Stimulated activated CD8-positive, alpha-beta memory T cell treated with anti-CD3 and anti-CD28 coated beads, Interleukin-12 subunit alpha, Interleukin-12 subunit beta, amount 100 ng/mL, for 4 hours (primary cell): ENCODE data around the gene CELF2.
A peak's percentile ranks its signal among the peaks of the same experiment; 100 is the strongest.

Experiments used
- DNase-seq: peaks from one replicate; pipeline ENCODE4 v3.0.0-alpha.2; 2020; ENCODE audit warnings: low read depth

Gene CELF2

DNA sequence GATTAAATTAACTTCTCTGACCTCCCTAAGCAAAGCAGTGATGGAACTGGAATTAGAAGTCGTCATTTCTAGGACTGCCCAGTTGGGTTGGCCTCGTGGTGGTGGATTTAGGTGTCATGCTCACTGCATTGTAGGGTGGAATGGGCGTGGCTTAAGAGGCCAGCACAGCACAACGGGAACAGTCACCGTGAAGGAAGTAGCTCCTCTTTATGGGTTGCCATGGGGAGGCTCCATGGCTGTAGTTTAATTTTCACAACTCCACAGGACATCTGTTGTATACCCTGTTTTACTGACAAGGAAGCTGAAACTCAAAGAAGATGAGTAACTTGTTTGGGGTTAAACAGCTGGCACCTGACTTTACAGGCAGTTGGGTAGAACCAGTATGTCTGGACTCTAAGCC, 208.3 kb downstream of the CELF2 start:
- no peak for DNase-seq

DNA sequence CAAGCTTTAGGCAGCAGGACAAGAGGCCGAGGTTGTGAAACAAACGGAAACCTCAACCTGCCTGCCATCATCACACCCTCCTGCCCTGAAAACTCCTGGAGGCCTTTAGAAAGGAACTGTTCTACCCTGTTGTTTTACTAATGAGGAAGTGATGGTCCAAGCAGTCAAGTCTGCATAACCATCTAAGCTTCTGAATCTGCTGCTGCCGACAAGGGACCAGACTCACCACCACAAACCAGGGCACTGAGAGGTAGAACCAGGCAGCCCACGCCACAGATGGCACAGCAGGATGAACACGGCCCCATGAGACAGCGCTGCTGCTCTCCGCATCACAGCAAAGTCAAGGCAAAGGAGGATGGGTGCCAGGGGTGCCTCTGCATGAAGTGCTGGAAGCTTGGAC, 209.4 kb downstream of the CELF2 start:
- DNase-seq = no peak

DNA sequence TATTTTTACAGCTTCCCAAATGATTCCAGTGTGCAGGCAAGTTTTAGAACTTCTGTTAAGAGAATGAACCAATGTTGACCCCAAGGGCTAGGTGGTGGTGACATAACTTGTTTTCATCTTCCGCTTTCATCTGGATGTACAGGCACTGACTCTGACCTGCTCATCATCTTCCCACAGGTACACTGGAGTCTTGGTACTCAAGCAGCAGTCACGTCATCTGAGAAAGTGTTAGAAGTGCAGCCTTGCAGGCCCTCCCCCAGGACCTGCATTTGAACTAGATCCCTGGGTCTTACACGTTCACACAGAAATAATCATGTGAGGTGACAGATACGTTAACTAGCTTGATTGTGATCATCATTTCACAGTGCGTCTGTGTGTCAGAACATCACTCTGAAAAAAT, 212.2 kb downstream of the CELF2 start:
- no peak for DNase-seq

DNA sequence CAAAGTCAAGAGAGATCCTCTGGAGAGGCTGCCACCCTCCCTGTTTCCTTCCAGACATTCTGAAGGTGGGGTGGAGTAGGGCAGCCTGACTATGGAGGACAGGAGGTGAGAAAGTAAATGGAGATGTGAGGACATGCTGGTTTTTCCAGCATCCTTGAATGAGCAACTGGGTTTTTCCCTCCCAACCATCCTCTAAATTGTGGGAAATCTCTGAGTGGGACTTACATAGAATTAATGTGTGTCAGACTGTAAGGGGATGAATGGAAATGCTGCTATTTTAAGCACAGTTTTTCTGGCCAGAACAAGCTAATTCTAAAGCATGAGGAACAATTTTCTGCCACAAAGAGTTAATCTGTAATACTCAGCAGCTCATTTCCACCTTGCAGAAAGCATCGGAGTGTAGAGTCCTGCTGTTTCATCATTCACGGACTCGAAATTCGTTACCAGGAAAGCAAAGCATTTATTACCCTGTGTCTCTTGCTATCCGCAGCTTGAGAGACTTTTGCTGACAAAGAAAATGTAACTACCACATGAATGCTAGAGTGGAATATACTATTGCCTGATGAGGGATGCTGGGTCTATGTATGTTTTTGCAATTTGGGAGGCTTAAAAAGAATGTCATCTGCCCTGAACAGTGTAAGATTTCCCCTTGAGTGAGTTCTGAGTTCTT, 213.0 kb downstream of the CELF2 start:
- DNase-seq = no peak

DNA sequence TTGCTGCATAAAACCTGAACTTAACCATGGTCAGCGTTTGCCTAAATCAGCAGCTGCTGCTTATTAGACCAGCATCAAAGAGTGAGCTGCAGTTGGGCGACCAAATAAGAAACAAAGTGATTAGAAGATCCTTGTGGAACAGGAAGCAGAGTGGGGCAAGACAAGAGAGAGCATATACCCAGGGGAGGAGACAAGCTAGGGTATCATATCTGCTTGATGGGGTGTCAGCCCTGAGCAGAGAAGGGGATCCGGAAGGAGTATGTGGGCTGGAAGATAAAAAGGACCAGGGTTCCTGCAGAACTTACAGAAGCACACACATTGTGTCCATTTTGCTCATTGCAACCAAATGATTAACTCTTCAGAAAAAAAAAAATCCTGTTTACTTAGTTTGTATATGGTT, 213.6 kb downstream of the CELF2 start:
- DNase-seq = no peak

DNA sequence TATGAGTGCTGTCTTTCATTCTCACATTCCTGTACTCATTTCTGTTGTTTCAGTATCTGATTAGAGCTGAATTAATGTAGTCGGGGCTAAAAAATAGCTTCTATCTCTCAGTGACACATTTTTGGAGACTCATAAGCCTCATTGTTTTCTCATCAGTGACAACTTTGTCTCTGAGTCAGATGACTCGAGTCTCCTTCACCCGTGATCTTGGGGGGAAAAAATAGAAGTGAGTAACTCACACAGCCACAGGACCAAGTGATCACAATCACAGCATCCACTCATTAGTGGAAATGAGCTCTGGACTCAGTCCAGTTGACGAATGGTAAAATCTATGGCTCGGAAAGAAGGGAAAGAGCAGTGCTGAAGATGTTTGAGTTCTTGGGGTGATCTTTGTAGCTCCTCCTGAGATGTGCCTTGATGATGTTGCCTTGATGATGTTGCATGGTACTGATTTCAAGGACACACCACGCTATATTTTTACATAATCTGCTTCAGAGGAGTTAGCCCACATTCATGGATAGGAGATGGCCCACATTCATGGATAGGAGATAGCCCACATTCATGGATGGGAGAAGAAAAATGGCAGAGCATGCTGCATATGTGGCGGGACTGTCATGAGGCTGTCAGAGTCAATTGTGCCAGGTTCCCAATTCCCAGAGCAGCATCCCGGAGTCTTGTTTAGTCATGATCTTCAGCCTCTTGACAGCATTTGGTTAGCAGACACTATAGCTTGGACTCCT, 214.7 kb downstream of the CELF2 start:
- no peak for DNase-seq

DNA sequence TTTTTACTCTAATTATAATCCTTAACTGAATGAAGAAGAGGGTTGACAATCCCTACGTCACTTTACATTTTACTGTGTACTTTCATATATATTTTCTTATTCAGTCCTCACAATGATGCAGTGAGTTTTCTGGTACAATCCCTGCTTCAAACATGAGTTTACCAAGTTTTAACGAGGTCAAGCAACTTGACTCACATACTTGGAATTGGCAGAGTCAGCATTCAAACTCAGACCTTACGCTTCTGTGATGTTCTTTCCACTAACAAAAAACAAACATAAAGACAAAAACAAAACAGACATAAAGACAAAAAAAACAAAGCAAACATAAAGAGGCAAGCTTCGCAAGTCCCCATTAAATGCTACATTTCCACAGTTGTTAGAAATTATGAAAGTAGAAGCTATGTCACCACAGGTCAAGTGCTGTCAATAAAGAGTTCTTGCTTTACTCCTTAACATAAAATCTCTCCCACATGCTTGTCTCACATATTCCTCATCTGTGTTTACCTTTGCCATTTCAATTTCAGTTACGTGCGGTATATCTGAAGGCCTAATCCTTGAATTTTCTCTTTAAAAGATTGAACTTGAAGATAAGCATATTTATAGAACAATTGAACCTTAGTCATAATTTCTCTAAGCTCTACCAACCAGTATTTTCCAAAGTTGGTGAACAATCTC, 217.3 kb downstream of the CELF2 start:
- no peak for DNase-seq

DNA sequence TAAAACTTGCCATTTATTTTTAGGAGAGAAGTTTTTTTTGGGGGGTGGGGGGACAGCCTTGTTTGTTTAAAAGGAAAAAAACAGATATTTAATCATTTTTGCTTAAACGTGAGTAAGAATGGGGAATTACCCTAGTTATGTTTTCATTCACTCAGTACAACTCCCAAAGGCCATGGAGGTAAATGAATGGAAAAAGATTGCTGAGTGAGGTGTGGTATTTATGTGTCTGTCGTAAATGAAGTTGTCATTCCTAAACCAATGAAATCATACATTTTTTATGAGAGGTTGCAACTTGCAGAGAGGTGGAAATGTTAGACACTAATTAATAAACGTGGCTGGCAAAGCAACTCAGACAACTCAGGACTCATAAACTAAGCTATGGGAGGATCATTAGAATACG, 218.1 kb downstream of the CELF2 start:
- no peak for DNase-seq

DNA sequence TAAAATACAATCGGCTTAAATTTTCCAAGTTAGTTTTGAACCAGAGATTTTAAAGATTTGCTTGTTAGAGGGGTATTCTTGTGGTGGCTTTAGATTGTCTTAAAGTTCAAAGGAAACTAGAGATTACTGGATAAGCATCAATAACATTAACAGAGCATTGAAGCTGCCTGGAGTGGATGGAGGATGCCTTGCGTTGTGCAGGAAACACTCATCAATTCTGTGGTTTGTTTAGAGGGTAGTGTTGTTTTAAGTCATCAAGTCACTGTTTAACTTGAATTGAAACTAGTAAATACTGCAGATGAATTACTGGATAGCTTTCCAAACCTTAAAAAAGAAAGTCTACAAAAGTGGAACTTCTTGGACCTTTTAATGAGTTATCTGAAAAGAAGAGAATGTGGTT, 218.6 kb downstream of the CELF2 start:
- DNase-seq = no peak

DNA sequence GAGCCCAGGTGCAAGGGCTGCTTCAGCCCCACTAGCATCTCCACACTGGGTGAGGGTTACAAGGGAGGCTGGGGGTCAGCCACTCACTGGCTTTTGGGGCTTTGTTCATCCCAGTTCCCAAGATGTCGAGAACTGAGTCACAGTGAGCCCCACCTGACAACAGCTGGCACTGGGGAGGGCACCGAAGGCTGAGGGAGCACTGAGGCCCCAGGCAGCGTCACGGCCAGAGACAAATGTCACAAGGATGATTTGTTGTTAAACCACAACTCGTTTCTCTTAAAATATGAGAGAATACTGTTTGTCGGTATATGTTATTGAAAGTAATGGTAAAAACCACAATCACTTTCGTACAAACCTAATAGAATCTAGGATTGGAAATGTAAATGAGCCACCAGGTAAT, 219.9 kb downstream of the CELF2 start:
- peak; percentile 43 for DNase-seq

DNA sequence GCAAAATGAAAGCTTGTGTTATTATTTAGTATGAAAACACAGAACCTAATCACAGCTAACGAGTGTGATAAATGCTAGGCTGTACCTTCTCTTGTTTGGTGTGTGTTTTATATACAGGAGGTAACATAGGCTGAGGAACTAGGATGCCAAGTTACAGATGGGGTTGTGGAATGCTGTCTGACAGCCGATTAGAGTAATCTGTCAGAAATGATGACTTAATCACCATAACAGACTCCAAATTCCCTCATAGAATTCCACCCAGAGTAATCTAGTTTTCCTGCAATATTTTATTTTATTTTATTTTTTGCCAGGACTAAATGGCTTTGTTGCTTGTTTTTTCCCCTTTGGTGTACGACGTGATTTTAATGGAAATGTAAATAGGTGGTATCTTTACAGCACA, 221.2 kb downstream of the CELF2 start:
- DNase-seq = no peak

DNA sequence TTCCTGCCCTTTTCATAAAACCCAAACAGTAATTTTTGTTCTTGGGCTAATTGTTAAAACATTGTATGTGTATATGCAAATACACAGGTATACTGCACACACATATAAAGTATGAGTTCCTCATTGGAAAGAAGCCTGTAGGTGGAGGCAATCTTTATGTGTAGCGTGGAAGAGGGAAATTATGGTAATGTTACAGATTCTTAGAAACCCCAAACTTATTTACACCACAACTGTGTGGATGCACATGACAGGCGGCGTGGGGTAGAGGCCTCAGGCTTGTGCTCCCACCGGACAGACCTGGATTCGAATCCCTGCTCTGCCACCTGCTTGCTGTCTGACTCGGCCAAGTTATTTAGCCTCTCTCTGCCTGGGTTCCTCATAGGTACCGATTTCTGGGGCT, 223.0 kb downstream of the CELF2 start:
- DNase-seq = no peak

DNA sequence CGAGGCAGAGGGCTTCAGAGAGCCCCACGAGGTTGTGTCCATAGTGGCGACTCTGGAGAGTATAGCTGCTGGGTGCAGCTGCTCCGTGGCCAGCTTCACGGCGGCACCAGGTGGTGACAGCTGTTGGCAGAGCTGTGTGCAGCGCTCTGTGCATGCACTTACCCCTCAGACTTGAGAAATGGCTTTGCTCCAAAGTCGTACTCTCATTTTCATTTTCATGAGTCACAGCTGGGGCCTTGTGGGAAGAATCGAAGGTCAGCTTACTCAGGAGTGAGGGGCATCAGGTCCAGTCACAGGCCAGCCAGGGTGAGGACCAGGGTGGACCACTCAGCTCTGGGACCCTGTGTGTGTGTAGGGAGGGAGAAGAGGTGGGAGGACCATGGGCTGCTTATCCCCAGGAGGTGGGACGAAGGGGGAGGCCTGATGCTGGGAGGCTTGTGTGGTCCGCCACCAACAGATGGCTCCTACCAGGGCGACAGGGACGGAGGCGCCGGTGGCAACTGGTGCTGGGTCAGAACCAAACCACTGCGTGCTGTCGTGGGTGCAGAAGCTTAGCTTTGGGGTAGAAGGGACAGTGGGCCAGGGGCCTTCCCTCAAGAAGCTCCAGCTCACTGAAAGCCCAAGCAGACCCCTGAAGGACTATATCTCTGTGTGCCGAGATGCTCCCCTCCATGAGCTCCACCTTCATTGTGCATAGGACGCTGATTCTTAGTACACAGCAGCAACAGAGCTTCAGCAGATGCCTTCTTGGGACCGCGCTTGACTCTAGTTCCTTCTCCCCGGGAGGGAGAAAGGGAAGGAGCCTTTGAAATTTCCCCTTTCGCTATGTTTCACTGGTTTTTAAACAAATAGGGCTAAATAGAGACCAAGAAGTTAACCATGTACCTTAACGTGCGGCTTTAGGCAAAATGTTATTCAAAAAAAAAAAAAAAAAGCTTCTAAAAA, 225.0 kb downstream of the CELF2 start:
- no peak for DNase-seq

DNA sequence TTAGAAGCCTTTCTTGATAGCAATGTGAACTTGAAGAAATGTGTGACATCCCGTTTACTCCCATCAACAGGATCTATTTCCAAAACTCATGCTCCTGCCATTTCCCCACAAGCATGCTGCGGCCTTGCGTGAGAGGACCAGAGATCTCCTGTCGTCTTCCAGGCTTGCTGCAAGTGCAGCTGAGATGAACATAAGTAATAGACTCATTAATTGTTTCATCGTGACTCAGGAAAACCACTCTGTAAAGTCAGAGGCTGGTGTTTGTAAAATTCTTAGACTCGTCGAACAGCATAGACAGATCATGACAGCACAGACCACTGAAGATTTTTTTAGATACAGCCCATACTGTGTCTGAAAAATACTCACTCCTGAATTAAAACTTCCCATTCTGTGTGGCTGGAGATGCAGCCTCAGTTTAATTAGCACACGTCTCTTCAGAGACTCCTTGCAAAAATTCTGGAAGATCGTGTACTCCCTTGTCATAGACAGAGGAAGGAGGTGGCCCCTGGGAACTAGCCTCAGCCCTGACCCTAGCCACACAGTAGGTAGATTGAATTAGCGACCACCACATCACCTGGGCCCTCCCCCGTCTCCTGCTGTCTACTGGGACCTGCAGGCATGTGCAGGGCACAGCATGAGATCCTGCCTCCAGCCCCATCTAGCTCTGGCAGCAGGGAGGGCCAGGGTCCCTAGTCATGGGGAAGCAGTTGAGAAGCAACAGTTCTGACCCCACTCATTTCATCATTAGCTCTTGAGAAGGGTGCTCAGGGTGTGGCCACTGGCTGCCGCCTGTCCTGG, 226.0 kb downstream of the CELF2 start:
- DNase-seq = no peak

DNA sequence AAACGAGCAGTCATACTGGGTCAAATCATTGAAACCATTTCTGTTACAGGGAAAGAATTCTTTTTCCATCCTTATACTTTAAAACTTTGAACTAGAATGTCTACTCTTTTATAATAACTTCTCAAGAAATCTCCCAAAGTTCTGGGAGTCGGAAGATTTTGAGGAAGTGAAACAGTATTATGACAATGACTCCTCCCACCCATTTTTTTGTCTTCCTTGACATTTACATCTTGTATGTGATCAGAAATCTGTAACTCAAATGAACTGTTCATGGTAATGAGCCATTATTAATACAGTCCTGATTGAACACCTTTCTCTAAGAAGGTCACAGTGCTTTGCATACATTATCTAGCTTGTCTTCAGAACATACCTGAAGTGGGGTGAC, 227.4 kb downstream of the CELF2 start:
- DNase-seq = no peak

DNA sequence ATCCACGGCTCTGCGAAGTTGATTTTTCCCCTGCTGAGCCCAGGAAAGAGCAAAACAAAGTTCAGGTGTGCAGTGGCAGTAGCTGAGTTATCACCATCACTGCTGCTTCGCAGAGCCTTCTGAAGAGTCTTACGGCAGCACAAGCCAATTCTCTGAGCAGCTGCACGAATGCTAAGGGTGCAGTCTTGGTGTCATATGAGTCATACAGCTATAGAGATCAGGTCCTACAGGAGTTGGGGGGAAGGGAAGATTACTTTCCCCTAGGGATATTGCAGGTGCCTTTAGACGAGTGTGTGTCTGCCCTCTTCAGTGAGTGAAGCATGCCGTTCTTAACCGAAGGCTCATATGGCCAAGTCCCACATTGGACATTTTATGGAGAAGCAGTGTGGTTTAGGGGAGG, 227.8 kb downstream of the CELF2 start:
- no peak for DNase-seq

DNA sequence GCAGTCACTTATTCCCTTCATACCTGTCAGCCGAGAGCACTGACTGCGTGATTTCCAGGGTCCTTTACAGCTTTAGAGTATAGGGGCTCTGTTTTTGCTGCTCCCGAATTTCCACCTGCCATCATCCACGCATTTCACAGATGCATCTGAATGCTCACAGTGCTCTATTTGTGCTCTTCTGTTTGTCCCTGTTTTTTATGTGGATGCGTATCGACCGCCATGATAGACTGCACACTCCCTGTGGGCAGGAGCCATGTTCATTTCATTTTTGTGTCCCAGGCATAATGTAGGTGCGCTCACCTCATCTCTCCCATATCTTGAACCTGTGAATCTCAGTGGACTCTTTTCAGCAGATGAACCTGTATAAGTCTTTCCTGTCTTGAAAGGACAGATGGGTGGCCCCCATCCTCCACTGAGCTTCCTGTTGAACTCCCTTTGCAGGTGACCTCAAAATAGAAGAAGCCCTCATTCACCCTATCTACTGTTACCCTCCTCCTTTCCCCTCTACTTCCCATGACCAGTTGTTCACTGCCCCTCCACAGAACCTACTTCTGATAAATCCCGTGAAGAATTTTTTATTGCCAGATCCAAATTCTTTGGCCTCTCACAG, 228.4 kb downstream of the CELF2 start:
- DNase-seq = no peak

DNA sequence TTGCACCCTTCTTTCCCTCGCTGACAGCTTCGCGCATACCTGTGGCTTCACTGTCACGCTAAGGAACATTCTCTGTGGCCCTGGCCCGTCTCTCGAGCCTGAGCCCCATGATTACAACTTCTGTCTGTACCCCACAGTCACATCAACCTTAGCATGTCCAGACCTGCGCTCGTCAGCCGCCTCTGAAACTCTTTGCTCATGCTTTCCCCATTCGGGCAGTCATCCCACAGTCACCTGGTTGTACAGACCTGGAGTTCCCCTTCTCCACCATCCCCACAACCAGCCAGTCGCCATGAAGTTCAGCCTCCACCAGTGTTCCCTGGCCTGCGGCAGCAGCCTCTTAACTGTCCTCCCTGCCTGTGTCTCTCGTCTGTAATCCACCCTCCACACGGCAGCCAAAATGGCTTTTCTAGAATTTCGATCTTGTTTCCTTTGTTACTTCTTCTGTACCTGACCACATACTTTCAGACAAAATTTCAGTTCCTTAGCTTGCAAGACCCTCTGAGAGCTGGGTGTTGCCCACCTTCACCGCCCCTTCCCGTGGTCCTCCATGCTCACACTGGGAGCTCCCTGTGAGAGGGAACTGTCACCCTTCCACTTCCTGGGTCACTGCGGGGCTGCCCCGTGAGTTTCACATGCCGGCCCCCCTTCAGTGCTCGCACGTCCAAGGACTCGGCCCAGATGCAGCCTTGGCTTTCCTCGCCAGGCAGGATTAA, 229.2 kb downstream of the CELF2 start:
- no peak for DNase-seq

DNA sequence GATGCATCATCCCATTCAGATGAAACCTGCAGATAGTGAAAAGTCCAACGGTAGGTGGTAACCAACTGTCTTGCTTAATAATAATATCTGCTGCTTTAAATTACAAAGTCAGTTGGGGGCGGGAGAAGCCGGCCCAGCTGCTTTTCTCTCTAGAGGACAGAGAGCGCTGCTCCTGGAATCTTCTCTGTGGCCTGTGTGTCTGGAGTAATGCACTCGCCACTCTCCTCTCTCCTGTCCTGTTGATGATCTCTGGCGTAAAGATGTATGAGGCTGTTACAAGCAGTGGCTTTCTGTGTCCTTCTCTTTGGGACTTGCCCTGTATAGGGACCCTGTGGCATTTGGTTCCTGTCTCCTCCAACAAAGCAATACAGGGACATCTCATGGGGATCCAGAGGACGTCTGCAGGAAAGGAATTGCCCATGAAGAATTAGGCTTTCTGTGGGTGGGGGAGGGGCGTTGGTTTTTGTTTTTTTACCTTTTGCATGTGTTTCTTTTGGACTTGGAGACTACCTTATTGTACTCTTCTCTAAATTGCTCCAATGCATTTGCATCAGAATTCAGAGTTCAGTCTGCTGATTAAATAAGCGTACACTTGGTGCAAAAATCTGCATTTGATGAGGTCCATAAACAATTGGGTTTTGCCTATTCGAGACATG, 231.6 kb downstream of the CELF2 start:
- no peak for DNase-seq

DNA sequence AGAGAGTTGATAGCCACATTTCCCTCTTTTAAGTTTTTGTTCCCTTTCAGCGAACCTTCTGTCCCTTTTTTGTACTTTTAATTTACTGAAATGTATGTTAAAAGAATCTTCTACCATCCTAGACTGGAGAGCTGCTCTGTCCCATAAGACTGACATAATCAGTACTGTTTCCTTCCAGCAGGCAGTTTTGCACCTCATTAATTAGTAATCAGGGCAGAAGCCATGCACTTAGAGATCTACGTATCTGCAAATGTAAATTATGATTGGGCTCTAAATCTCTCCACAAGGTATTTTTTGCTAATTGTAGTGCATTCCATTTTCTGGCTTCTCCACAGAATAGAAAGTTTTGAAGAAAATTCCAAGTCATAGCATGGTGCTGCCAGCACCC, 232.1 kb downstream of the CELF2 start:
- no peak for DNase-seq
